Measurements from ENCODE around the gene SAMHD1. TPM values are rescaled to one million over a fixed set of nuclear protein-coding genes. Genes with fewer than 3 reads are reported as not detected.

SAMHD1 gene
- total and polyA plus RNA-seq, 2 of the 8 experiments (the other 6 are each of a cell fraction or from before 2014, with no cell fraction given), result 22.0 to 37.1 TPM

DNA sequence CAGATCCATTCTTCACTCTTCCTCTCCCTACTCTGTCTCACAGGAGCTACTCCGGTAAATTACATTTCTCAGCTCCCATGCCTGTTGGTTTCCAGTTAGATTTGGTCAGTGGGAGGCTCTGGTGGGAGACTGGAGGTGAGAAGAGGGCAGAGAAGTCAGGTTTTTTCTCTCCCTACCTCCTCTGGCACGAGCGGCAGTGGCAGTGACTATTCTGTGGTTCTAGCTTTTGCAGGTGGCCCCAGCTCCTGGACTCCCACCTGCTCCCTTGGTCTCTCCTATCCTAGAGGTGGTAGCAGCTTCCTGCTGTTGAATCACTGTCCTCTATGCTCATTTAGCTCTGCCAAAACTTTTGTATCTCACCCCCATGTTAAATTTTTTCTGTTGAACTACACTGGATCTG is 57.7 kb downstream of the SAMHD1 start (continued):
- TF ChIP-seq TEAD4 (IDR thresholded peaks at IDR 0.05; ENCODE audit: low read depth, low read length) (no peak), HDAC6 (IDR thresholded peaks at IDR 0.05; ENCODE audit: low read depth, low read length) (no peak), CHD2 (IDR thresholded peaks at IDR 0.05; ENCODE audit: low read length) (no peak), TBP (IDR thresholded peaks at IDR 0.05; ENCODE audit: low read depth, low read length) (no peak)
- TF ChIP-seq, protein P1, sequence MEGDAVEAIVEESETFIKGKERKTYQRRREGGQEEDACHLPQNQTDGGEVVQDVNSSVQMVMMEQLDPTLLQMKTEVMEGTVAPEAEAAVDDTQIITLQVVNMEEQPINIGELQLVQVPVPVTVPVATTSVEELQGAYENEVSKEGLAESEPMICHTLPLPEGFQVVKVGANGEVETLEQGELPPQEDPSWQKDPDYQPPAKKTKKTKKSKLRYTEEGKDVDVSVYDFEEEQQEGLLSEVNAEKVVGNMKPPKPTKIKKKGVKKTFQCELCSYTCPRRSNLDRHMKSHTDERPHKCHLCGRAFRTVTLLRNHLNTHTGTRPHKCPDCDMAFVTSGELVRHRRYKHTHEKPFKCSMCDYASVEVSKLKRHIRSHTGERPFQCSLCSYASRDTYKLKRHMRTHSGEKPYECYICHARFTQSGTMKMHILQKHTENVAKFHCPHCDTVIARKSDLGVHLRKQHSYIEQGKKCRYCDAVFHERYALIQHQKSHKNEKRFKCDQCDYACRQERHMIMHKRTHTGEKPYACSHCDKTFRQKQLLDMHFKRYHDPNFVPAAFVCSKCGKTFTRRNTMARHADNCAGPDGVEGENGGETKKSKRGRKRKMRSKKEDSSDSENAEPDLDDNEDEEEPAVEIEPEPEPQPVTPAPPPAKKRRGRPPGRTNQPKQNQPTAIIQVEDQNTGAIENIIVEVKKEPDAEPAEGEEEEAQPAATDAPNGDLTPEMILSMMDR (IDR thresholded peaks at IDR 0.05; ENCODE audit: control extremely low read depth in 1 of 3, insufficient read depth in 1 of 3, low read depth in 1 of 3, low read length in 3 of 3), result no peak
- TF ChIP-seq, protein P2, sequence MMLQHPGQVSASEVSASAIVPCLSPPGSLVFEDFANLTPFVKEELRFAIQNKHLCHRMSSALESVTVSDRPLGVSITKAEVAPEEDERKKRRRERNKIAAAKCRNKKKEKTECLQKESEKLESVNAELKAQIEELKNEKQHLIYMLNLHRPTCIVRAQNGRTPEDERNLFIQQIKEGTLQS (IDR thresholded peaks at IDR 0.05; ENCODE audit: insufficient read depth, low read depth, low read length), result no peak
